Retinal pigment epithelial cell (primary cell): Measurements from ENCODE around the gene LSG1.
"Not testable (repeated sequence)": the region's sequence is repeated elsewhere in the genome, so short reads cannot be mapped to it uniquely, and the experiment has no call there.

Experiments
- DNase-seq: peaks from one replicate; pipeline ENCODE4 v3.0.0-alpha.2; 2010; ENCODE audit warnings: low read depth
- H3K4me3 ChIP-seq: 2 replicates; pipeline ENCODE4 v1.5.1; 2011; ENCODE audit warnings: mild to moderate bottlenecking, low read length, control low read depth, moderate library complexity
- CTCF ChIP-seq: conservative IDR thresholded peaks from 2 replicates; pipeline ENCODE4 v1.5.1; 2011; ENCODE audit warnings: low read depth, low read length, control low read depth, inconsistent platforms

LSG1 gene

GRCh38 chr3:194608981-194609380 lies 63.0 kb downstream of the LSG1 start:
- no peak overlapping the region for H3K4me3 ChIP-seq
- DNase-seq, result no peak
- no peak for TF ChIP-seq CTCF

- no peak for TF ChIP-seq CTCF
Observed at GRCh38 chr3:194607592-194608389, 64.2 kb downstream of the LSG1 start.

GRCh38 chr3:194606941-194607340 lies 65.0 kb downstream of the LSG1 start:
- H3K4me3 ChIP-seq, result no peak overlapping the region
- no peak for DNase-seq
- no peak for TF ChIP-seq CTCF

More at GRCh38 chr3:194607592-194608389, 64.2 kb downstream of the LSG1 start:
- no peak for DNase-seq
- H3K4me3 ChIP-seq, result no peak overlapping the region

- no peak for DNase-seq
- TF ChIP-seq CTCF, result no peak
- H3K4me3 ChIP-seq, result no peak overlapping the region
Observed at GRCh38 chr3:194606163-194606562, 65.8 kb downstream of the LSG1 start.

- DNase-seq, H3K4me3 ChIP-seq: not testable (repeated sequence)
Observed at GRCh38 chr3:194605314-194605713, 66.7 kb downstream of the LSG1 start.

- no peak overlapping the region for H3K4me3 ChIP-seq
- peak; percentile 61 for TF ChIP-seq CTCF
- DNase-seq, result no peak
Observed at GRCh38 chr3:194604837-194605236, 67.2 kb downstream of the LSG1 start.

GRCh38 chr3:194604126-194604525 lies 67.9 kb downstream of the LSG1 start:
- TF ChIP-seq CTCF, result no peak

More at GRCh38 chr3:194604126-194604525, 67.9 kb downstream of the LSG1 start:
- H3K4me3 ChIP-seq, result no peak overlapping the region
- no peak for DNase-seq
